ENCODE results near the gene LIN28A. TPM values are rescaled to one million over a fixed set of nuclear protein-coding genes. Genes with fewer than 3 reads are reported as not detected.
"Not testable (repeated sequence)": the region's sequence is repeated elsewhere in the genome, so short reads cannot be mapped to it uniquely, and the experiment has no call there.

The LIN28A gene
- total RNA-seq, 1 experiment from 2014 or later: 1,289 TPM

DNA sequence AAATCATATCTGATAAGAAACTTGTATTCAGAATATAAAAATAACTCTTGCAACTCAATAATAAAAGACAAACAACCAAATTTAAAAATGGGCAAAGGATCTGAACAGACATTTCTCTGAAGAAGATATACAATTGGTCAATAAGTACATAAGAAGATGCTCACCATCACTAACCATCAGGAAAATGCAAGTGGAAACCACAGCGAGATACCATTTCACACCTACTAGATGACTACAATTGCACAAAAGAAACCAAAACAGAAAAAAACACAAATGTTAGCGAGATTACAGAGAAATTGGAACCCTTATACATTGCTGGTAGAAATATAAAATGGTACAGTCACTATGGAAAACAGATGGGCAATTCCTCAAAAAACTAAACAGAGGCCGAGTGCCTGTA lies 26.5 kb upstream of the LIN28A start:
- Histone ChIP-seq H2BK20ac (ENCODE audit: low read depth, low read length, poor library complexity, severe bottlenecking) (no peak overlapping the region), H2AK5ac (ENCODE audit: insufficient read length, low read length) (no peak overlapping the region), H2BK12ac (ENCODE audit: insufficient read length, low read depth, low read length) (no peak overlapping the region), H4K8ac (replicated peaks; ENCODE audit: insufficient read length, low read depth, low read length) (no peak overlapping the region), H3K23me2 (ENCODE audit: insufficient read length, low read depth, low read length, poor library complexity, severe bottlenecking) (no peaks in the 10 kb centered on the region), H2AFZ (ENCODE audit: low read length) (no peak overlapping the region), H3K9me3 (ENCODE audit: control insufficient read depth, low read depth, low read length) (no peaks in the 10 kb centered on the region), H3K27me3 (ENCODE audit: insufficient read depth, low read length) (no peaks in the 10 kb centered on the region), H3K14ac (ENCODE audit: insufficient read depth, low read length) (no peak overlapping the region), H2BK120ac (ENCODE audit: low read depth, low read length, poor library complexity, severe bottlenecking) (no peak overlapping the region), H2BK5ac (ENCODE audit: insufficient read length, low read length) (no peak overlapping the region), H3K56ac (ENCODE audit: insufficient read length, low read depth, low read length) (no peak overlapping the region), H4K20me1 (ENCODE audit: control insufficient read depth, insufficient read depth, insufficient read length) (no peaks in the 10 kb centered on the region), H3K9ac (ENCODE audit: extremely low read depth, insufficient read length, low read length) (no peak overlapping the region), H3K4me2 (ENCODE audit: insufficient read depth, insufficient read length, low read length) (no peak overlapping the region), H3K23ac (ENCODE audit: insufficient read length, low read depth, low read length) (no peak overlapping the region), H4K5ac (ENCODE audit: insufficient read length, low read depth, low read length) (no peak overlapping the region), H4K91ac (ENCODE audit: insufficient read length, low read depth, low read length) (no peak overlapping the region), H3K79me2 (ENCODE audit: insufficient read depth, low read length) (no peaks in the 10 kb centered on the region), H3K79me1 (ENCODE audit: insufficient read depth, low read depth, low read length, poor library complexity, severe bottlenecking) (no peaks in the 10 kb centered on the region), H3K27ac (ENCODE audit: insufficient read length, low read depth, low read length) (no peak overlapping the region), H2BK15ac (ENCODE audit: low read depth, low read length) (no peak overlapping the region), H3K18ac (ENCODE audit: insufficient read length, low read depth, low read length) (no peak overlapping the region), H3T11ph (ENCODE audit: low read length) (no peak overlapping the region), H3K4ac (ENCODE audit: low read depth, low read length) (no peak overlapping the region), H3K4me1 (ENCODE audit: insufficient read depth, low read length) (peaks cover 2% of the 10 kb centered on the region; the same call in 1 of the 2 replicates)
- Mint-ChIP-seq H3K4me3 (no peak overlapping the region), H3K36me3 (ENCODE audit: insufficient read depth in 1 of 3, low read depth in 3 of 3) (no peaks in the 10 kb centered on the region), H3K4me1 (peaks cover 3 to 7% of the 10 kb centered on the region in 2 experiments), H3K27me3 (ENCODE audit: low read depth) (peaks cover 2% of the 10 kb centered on the region; the same call in 1 of the 2 replicates), H3K27ac (peak overlapping the region in 1 of 3 experiments; percentile 30; a peak in 1 of 7 replicates), H3K9me3 (no peaks in the 10 kb centered on the region)
- TF ChIP-seq, protein P1, sequence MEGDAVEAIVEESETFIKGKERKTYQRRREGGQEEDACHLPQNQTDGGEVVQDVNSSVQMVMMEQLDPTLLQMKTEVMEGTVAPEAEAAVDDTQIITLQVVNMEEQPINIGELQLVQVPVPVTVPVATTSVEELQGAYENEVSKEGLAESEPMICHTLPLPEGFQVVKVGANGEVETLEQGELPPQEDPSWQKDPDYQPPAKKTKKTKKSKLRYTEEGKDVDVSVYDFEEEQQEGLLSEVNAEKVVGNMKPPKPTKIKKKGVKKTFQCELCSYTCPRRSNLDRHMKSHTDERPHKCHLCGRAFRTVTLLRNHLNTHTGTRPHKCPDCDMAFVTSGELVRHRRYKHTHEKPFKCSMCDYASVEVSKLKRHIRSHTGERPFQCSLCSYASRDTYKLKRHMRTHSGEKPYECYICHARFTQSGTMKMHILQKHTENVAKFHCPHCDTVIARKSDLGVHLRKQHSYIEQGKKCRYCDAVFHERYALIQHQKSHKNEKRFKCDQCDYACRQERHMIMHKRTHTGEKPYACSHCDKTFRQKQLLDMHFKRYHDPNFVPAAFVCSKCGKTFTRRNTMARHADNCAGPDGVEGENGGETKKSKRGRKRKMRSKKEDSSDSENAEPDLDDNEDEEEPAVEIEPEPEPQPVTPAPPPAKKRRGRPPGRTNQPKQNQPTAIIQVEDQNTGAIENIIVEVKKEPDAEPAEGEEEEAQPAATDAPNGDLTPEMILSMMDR (conservative IDR thresholded peaks at IDR 0.05): no peak
- no CpG with 5 or more reads among the region's 3 CpGs for WGBS (ENCODE audit: extremely low coverage, insufficient read length, low lambda C conversion rate)
- DNase-seq: no peak

DNA sequence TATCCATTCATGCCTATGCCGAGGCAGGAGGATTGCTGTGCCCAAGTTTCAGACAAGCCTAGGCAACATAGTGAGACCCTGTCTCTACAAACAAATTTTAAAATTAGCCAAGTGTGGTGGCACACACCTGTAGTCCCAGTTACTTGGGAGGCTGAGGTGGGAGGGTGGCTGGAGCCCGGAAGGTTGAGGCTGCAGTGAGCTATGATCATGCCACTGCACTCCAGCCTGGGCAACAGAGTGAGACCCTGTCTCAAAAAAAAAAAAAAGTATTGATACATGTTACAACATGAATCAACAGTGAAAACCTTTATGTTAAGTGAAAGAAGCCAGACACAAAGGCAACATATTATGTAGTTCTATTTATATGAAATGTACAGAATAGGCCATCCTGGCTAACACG lies 25.6 kb upstream of the LIN28A start:
- H3T11ph ChIP-seq (ENCODE audit: low read length); H3K9me3 Mint-ChIP-seq; H4K8ac ChIP-seq (replicated peaks; ENCODE audit: insufficient read length, low read depth, low read length); H3K4me3 Mint-ChIP-seq; H2BK120ac ChIP-seq (ENCODE audit: low read depth, low read length, poor library complexity, severe bottlenecking); H3K4me2 ChIP-seq (ENCODE audit: insufficient read depth, insufficient read length, low read length); H2AFZ ChIP-seq (ENCODE audit: low read length); DNase-seq; H2AK5ac ChIP-seq (ENCODE audit: insufficient read length, low read length); H3K4me1 ChIP-seq (ENCODE audit: insufficient read depth, low read length); H3K14ac ChIP-seq (ENCODE audit: insufficient read depth, low read length); H3K79me1 ChIP-seq (ENCODE audit: insufficient read depth, low read depth, low read length, poor library complexity, severe bottlenecking); H3K9me3 ChIP-seq (ENCODE audit: control insufficient read depth, low read depth, low read length); H3K56ac ChIP-seq (ENCODE audit: insufficient read length, low read depth, low read length); H4K20me1 ChIP-seq (ENCODE audit: control insufficient read depth, insufficient read depth, insufficient read length); H3K9ac ChIP-seq (ENCODE audit: extremely low read depth, insufficient read length, low read length); H3K36me3 Mint-ChIP-seq (ENCODE audit: insufficient read depth in 1 of 3, low read depth in 3 of 3); H3K23ac ChIP-seq (ENCODE audit: insufficient read length, low read depth, low read length); H2BK12ac ChIP-seq (ENCODE audit: insufficient read length, low read depth, low read length); H4K91ac ChIP-seq (ENCODE audit: insufficient read length, low read depth, low read length); H3K4ac ChIP-seq (ENCODE audit: low read depth, low read length); H3K23me2 ChIP-seq (ENCODE audit: insufficient read length, low read depth, low read length, poor library complexity, severe bottlenecking); H3K18ac ChIP-seq (ENCODE audit: insufficient read length, low read depth, low read length); H4K5ac ChIP-seq (ENCODE audit: insufficient read length, low read depth, low read length); H3K27ac ChIP-seq (ENCODE audit: insufficient read length, low read depth, low read length); H3K27me3 ChIP-seq (ENCODE audit: insufficient read depth, low read length); H3K27me3 Mint-ChIP-seq (ENCODE audit: low read depth); H3K27ac Mint-ChIP-seq; H2BK20ac ChIP-seq (ENCODE audit: low read depth, low read length, poor library complexity, severe bottlenecking); H2BK5ac ChIP-seq (ENCODE audit: insufficient read length, low read length); H2BK15ac ChIP-seq (ENCODE audit: low read depth, low read length); H3K79me2 ChIP-seq (ENCODE audit: insufficient read depth, low read length): not testable (repeated sequence)
- H3K4me1 Mint-ChIP-seq: peaks cover 3 to 12% of the 10 kb centered on the region in 2 experiments
- WGBS (ENCODE audit: extremely low coverage, insufficient read length, low lambda C conversion rate): no CpG with 5 or more reads among the region's 3 CpGs
